ENCODE data around the gene HSD17B1.
A peak's percentile ranks its signal among the peaks of the same experiment; 100 is the strongest.
"Not testable (repeated sequence)": the region's sequence is repeated elsewhere in the genome, so short reads cannot be mapped to it uniquely, and the experiment has no call there.

Gene HSD17B1

DNA sequence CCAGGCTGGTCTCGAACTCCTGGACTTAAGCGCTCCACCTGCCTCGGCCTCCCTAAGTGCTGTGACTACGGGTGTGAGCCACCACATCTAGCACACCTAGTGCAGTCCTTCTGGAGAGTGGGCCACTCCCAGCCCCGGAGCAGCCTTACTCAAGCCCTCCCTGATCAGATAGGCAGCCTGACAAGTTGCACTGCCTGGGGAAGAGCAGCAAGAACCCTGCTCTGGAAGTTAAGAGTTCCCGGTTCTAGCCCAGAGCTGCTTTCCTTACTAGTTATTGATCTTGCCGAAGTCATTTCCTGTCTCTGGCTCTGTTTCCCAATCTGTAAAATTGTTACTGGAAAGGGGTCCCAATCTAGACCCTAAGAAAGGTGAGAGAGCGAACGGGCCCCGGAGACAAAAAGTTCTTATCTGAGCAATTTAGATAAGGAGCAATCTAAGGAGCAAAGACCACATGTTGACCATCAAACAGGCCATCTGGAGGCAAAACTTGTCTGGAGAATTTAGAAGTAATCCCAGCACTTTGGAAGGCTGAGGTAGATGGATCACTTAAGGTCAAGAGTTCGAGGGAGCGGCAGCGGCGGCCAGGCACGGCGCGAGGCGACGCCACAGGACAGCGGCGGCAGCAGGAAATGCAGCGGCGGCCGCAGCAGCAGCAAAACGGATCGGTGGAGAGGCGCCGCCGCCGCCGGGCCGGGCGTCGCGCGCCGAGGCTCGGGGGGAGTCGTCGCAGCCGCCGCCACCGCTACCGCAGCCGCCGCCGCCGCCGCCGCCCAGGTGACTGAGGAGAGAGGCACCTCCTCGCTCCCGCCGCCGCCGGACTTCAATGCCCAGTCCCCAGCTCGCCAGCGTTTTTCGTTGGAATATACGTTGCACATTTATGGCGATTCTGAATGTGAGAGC lies 21.0 kb upstream of the HSD17B1 start:
- H3K4me1 Mint-ChIP-seq (ENCODE audit: low read depth) = peaks cover 33% of the 10 kb centered on the region
- no peaks in the 10 kb centered on the region for H3K9me3 Mint-ChIP-seq
- peak overlapping the region; percentile 45 for H3K27ac Mint-ChIP-seq
- peaks cover 6% of the 10 kb centered on the region for H3K27me3 Mint-ChIP-seq (ENCODE audit: low read depth)
- no peaks in the 10 kb centered on the region for H3K36me3 Mint-ChIP-seq (ENCODE audit: low read depth)
- peak; percentile 59 for DNase-seq (ENCODE audit: low spot score)
- peak overlapping the region; percentile 80 for H3K4me3 Mint-ChIP-seq

DNA sequence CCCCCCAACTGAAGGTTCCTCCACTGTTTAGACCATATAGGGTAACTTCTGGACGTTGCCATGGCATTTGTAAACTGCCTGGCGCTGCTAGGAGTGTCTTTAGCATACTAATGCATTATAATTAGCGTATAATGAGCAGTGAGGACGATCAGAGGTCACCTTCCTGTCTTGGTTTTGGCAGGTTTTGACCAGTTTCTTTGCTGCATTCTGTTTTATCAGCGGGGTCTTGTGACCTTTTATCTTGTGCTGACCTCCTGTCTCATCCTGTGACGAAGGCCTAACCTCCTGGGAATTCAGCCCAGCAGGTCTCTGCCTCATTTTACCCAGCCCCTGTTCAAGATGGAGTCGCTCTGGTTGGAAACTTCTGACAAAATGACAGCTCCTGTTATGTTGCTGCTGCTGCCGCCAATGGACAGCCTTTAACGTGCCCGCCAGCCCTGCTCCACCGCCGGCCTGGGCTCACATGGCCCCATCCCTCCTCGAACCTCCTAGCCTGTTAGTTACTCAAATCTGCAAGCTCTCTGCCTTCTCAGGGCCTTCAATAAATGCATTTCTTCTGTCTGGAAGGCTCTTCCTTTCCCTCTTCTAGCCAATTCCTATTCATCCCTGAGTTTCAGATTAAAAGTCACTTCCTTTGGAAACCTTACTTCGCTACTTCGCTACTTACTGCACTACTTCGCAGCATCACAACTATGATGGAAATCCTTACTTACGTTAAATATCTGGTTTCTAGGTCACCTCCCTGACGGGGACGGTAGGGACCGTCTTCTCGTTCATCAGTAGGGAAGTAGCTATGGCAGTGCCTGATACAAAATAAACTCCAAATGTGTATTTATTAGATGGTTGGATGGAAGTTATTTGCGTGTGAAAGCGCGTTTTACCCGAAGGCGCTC lies 17.3 kb upstream of the HSD17B1 start:
- peaks cover 9% of the 10 kb centered on the region for H3K36me3 Mint-ChIP-seq (ENCODE audit: low read depth)
- peaks cover 6% of the 10 kb centered on the region for H3K27me3 Mint-ChIP-seq (ENCODE audit: low read depth)
- H3K4me3 Mint-ChIP-seq = peak overlapping the region; percentile 75
- no peak for DNase-seq (ENCODE audit: low spot score)
- peaks cover 26% of the 10 kb centered on the region for H3K4me1 Mint-ChIP-seq (ENCODE audit: low read depth)
- no peaks in the 10 kb centered on the region for H3K9me3 Mint-ChIP-seq
- H3K27ac Mint-ChIP-seq = peak overlapping the region; percentile 87

DNA sequence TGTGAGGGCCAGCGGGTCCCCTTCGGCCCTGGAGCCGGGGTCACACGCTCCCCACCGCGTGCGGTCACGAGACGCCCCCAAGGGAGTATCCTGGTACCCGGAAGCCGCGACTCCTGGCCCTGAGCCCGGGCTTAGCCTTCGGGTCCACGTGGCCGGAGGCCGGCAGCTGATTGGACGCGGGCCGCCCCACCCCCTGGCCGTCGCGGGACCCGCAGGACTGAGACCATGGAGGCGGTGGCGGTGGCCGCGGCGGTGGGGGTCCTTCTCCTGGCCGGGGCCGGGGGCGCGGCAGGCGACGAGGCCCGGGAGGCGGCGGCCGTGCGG lies 16.7 kb upstream of the HSD17B1 start, which contains the start of gene NAGLU:
Gene NAGLU, plus strand, starts transcription at position 194 of the 324 bp plus-strand sequence. Its CDS starts 32 bp downstream, at position 226.
- peaks cover 28% of the 10 kb centered on the region for H3K4me1 Mint-ChIP-seq (ENCODE audit: low read depth)

GRCh38 chr17:42536372-42537155 lies 16.2 kb upstream of the HSD17B1 start:
- Mint-ChIP-seq H3K4me1 (ENCODE audit: low read depth) (peaks cover 31% of the 10 kb centered on the region), H3K9me3 (no peaks in the 10 kb centered on the region), H3K4me3 (peak overlapping the region; percentile 86), H3K36me3 (ENCODE audit: low read depth) (peaks cover 12% of the 10 kb centered on the region), H3K27ac (peak overlapping the region; percentile 78), H3K27me3 (ENCODE audit: low read depth) (peaks cover 6% of the 10 kb centered on the region)
- DNase-seq (ENCODE audit: low spot score) = peak; percentile 81

More for the DNA sequence above, 16.7 kb upstream of the HSD17B1 start, which contains the start of gene NAGLU:
- Mint-ChIP-seq H3K27me3 (ENCODE audit: low read depth) (peaks cover 6% of the 10 kb centered on the region), H3K27ac (peak within 1 kb of the TSS; percentile 87), H3K4me3 (peak within 1 kb of the TSS; percentile 86), H3K9me3 (no peaks in the 10 kb centered on the region), H3K36me3 (ENCODE audit: low read depth) (peaks cover 9% of the 10 kb centered on the region)
- peak; percentile 92 for DNase-seq (ENCODE audit: low spot score)

- DNase-seq (ENCODE audit: low spot score) = no peak
- Mint-ChIP-seq H3K4me1 (ENCODE audit: low read depth) (peaks cover 28% of the 10 kb centered on the region), H3K4me3 (peak overlapping the region; percentile 86), H3K9me3 (no peaks in the 10 kb centered on the region), H3K27ac (peak overlapping the region; percentile 78), H3K36me3 (ENCODE audit: low read depth) (peaks cover 13% of the 10 kb centered on the region), H3K27me3 (ENCODE audit: low read depth) (peaks cover 6% of the 10 kb centered on the region)
Measured at GRCh38 chr17:42537156-42537805, 15.4 kb upstream of the HSD17B1 start.

DNA sequence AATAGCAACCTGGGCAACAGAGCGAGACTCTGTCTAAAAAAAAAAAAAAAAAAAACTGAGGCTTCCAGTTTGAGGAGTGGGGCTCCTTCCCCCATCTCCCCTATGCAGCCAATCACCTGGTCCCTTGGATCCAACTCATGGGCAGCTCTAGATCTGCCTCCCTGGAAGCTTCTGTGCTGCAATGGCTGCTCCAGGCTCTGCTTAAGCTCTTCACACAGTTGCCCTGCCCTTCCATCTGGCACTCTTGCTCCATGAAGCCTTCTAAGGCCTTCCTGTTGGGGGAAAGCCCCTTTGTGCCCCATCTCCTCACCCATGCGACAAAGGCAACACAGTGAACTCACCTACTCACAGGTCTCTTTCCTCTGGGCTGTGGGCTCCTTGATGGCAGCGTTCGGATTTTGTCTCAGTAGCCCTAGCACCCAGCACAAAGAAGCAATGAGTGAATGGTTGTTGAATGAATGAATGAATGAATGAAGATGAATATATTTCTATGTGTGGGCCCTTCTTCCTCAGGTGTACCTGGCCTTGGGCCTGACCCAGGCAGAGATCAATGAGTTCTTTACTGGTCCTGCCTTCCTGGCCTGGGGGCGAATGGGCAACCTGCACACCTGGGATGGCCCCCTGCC lies 14.8 kb upstream of the HSD17B1 start:
- H3K9me3 Mint-ChIP-seq = no peaks in the 10 kb centered on the region
- H3K4me1 Mint-ChIP-seq (ENCODE audit: low read depth) = peaks cover 28% of the 10 kb centered on the region
- peak overlapping the region; percentile 81 for H3K4me3 Mint-ChIP-seq
- no peak for DNase-seq (ENCODE audit: low spot score)
- peaks cover 6% of the 10 kb centered on the region for H3K27me3 Mint-ChIP-seq (ENCODE audit: low read depth)
- peaks cover 13% of the 10 kb centered on the region for H3K36me3 Mint-ChIP-seq (ENCODE audit: low read depth)
- peak overlapping the region; percentile 75 for H3K27ac Mint-ChIP-seq

GRCh38 chr17:42538482-42538881 lies 14.2 kb upstream of the HSD17B1 start:
- Mint-ChIP-seq H3K27ac (no peak overlapping the region), H3K36me3 (ENCODE audit: low read depth) (peaks cover 13% of the 10 kb centered on the region), H3K27me3 (ENCODE audit: low read depth) (peaks cover 3% of the 10 kb centered on the region), H3K4me1 (ENCODE audit: low read depth) (peaks cover 26% of the 10 kb centered on the region), H3K9me3 (no peaks in the 10 kb centered on the region), H3K4me3 (no peak overlapping the region)
- no peak for DNase-seq (ENCODE audit: low spot score)

DNA sequence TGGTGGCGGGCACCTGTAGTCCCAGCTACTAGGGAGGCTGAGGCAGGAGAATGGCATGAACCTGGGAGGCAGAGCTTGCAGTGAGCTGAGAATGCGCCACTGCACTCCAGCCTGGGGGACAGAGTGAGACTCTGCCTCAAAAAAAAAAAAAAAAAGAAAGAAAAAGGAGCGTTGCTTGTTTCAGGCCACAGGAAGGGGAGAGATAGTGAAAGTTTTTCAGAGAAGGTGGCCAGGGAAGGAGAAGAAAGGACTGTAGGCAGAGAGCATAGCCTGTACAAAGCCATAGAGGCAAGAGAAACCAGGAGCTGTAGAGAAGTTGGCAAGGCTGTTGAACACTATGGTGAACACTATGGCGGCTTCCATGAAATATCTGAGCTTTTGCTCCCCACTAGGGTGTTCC lies 12.2 kb upstream of the HSD17B1 start:
- Mint-ChIP-seq H3K36me3 (ENCODE audit: low read depth) (peaks cover 16% of the 10 kb centered on the region), H3K4me1 (ENCODE audit: low read depth) (peaks cover 23% of the 10 kb centered on the region)
- H3K4me3 Mint-ChIP-seq; H3K9me3 Mint-ChIP-seq; H3K27me3 Mint-ChIP-seq (ENCODE audit: low read depth); H3K27ac Mint-ChIP-seq; DNase-seq (ENCODE audit: low spot score): not testable (repeated sequence)

DNA sequence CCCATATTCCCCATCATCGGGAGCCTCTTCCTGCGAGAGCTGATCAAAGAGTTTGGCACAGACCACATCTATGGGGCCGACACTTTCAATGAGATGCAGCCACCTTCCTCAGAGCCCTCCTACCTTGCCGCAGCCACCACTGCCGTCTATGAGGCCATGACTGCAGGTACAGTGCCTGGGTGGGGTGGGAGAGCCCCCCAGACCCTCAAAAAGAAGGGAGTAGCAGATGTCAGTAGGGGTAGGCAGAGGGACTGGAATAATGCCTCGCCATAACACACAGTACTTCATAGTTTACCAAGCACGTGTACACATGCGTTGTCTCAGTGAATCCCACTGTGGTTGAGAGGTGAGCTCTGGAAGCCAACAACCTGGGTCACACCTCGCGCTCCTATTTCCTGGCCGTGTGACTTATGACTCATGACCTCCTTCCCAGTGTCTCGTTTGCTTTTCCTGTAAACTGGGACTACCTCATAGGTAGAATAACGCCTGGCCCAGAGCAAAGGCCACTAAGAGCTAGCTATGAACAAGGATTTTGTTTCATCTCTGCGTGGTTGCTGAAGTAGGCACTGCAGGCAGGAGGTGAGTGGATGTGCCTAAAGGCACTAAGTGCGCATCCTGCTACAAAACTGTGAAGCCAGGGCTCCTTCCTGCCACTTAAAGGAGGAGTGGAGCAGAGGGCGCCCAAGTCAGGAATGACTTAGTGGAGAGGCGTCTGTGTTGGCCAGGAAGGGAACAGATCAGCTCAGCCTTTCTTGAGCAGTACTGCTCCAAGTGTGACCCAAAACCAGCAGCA lies 11.5 kb upstream of the HSD17B1 start:
- Mint-ChIP-seq H3K36me3 (ENCODE audit: low read depth) (peaks cover 16% of the 10 kb centered on the region), H3K4me3 (no peak overlapping the region), H3K27me3 (ENCODE audit: low read depth) (no peaks in the 10 kb centered on the region), H3K4me1 (ENCODE audit: low read depth) (peaks cover 20% of the 10 kb centered on the region), H3K9me3 (no peaks in the 10 kb centered on the region), H3K27ac (peak overlapping the region; percentile 12)
- DNase-seq (ENCODE audit: low spot score) = no peak

GRCh38 chr17:42543190-42544079 lies 9.3 kb upstream of the HSD17B1 start:
- Mint-ChIP-seq H3K27me3 (ENCODE audit: low read depth) (no peaks in the 10 kb centered on the region), H3K9me3 (no peaks in the 10 kb centered on the region), H3K4me3 (no peak overlapping the region), H3K27ac (no peak overlapping the region), H3K4me1 (ENCODE audit: low read depth) (peaks cover 16% of the 10 kb centered on the region), H3K36me3 (ENCODE audit: low read depth) (peaks cover 12% of the 10 kb centered on the region)
- no peak for DNase-seq (ENCODE audit: low spot score)

- DNase-seq (ENCODE audit: low spot score) = no peak
- no peaks in the 10 kb centered on the region for H3K27me3 Mint-ChIP-seq (ENCODE audit: low read depth)
- H3K27ac Mint-ChIP-seq = no peak overlapping the region
- H3K36me3 Mint-ChIP-seq (ENCODE audit: low read depth) = peaks cover 7% of the 10 kb centered on the region
- H3K9me3 Mint-ChIP-seq = no peaks in the 10 kb centered on the region
- no peak overlapping the region for H3K4me3 Mint-ChIP-seq
- peaks cover 17% of the 10 kb centered on the region for H3K4me1 Mint-ChIP-seq (ENCODE audit: low read depth)
Measured at GRCh38 chr17:42544874-42545283, 7.8 kb upstream of the HSD17B1 start.

All from T-helper 2 cell treated with Interferon-gamma antibody and Interleukin-4, amounts not matched to agents 5 μg/mL and 100 μg/mL, for 36 hours (primary cell).